Fibroblast of the conjunctiva (primary cell): ENCODE measurements around the gene DNAJC24.
"Not testable (repeated sequence)": the region's sequence is repeated elsewhere in the genome, so short reads cannot be mapped to it uniquely, and the experiment has no call there.

Source experiments
- DNase-seq: peaks from one replicate; pipeline ENCODE4 v3.0.0-alpha.2; 2010; ENCODE audit warnings: low read depth

The DNAJC24 gene

GRCh38 chr11:31369348-31370329 lies at the start of gene DNAJC24, which contains the start of gene DCDC1:
Gene DNAJC24, plus strand, starts transcription at chr11:31369860. Its CDS starts 889 bp downstream, at chr11:31370749.
Gene DCDC1, minus strand, starts transcription at chr11:31369739. Its CDS starts 41,459 bp downstream, at chr11:31328280.
- peak; percentile 86 for DNase-seq

GRCh38 chr11:31321494-31321893 lies 48.2 kb upstream of the DNAJC24 start:
- DNase-seq = not testable (repeated sequence)

GRCh38 chr11:31323145-31323544 lies 46.5 kb upstream of the DNAJC24 start:
- no peak for DNase-seq

- DNase-seq = peak; percentile 75
Measured at GRCh38 chr11:31325160-31325559, 44.5 kb upstream of the DNAJC24 start.

GRCh38 chr11:31326470-31327148 lies 43.1 kb upstream of the DNAJC24 start:
- DNase-seq = no peak

- DNase-seq = no peak
Measured at GRCh38 chr11:31327417-31327816, 42.2 kb upstream of the DNAJC24 start.

GRCh38 chr11:31328697-31329096 lies 41.0 kb upstream of the DNAJC24 start:
- no peak for DNase-seq

GRCh38 chr11:31337806-31338205 lies 31.9 kb upstream of the DNAJC24 start:
- no peak for DNase-seq

GRCh38 chr11:31340903-31341572 lies 28.6 kb upstream of the DNAJC24 start:
- peak; percentile 9 for DNase-seq

- no peak for DNase-seq
Measured at GRCh38 chr11:31351168-31351567, 18.5 kb upstream of the DNAJC24 start.

GRCh38 chr11:31355131-31355530 lies 14.5 kb upstream of the DNAJC24 start:
- no peak for DNase-seq

GRCh38 chr11:31355817-31356216 lies 13.8 kb upstream of the DNAJC24 start:
- no peak for DNase-seq

- DNase-seq = no peak
Measured at GRCh38 chr11:31361743-31362142, 7.9 kb upstream of the DNAJC24 start.

- DNase-seq = no peak
Measured at GRCh38 chr11:31366795-31367194, 2.9 kb upstream of the DNAJC24 start.

GRCh38 chr11:31375879-31376278 lies 6.2 kb downstream of the DNAJC24 start:
- DNase-seq = no peak

GRCh38 chr11:31383116-31383515 lies 13.5 kb downstream of the DNAJC24 start:
- no peak for DNase-seq

GRCh38 chr11:31387379-31387778 lies 17.7 kb downstream of the DNAJC24 start:
- DNase-seq = no peak

GRCh38 chr11:31397239-31397834 lies 27.7 kb downstream of the DNAJC24 start:
- DNase-seq = peak; percentile 3

- no peak for DNase-seq
Measured at GRCh38 chr11:31404614-31405013, 35.0 kb downstream of the DNAJC24 start.

- DNase-seq = no peak
Measured at GRCh38 chr11:31408201-31408600, 38.5 kb downstream of the DNAJC24 start.

GRCh38 chr11:31412946-31413345 lies 43.3 kb downstream of the DNAJC24 start:
- DNase-seq = peak; percentile 14

- DNase-seq = no peak
Measured at GRCh38 chr11:31414338-31414737, 44.7 kb downstream of the DNAJC24 start.
